ENCODE measurements around the gene IRAK3. TPM values are rescaled to one million over a fixed set of nuclear protein-coding genes. Genes with fewer than 3 reads are reported as not detected.
"Not testable (repeated sequence)": the region's sequence is repeated elsewhere in the genome, so short reads cannot be mapped to it uniquely, and the experiment has no call there.

IRAK3 gene
- total RNA-seq, 4 donors from 2014 or later = 7.8 to 18.7 (median 14.8) TPM

DNA sequence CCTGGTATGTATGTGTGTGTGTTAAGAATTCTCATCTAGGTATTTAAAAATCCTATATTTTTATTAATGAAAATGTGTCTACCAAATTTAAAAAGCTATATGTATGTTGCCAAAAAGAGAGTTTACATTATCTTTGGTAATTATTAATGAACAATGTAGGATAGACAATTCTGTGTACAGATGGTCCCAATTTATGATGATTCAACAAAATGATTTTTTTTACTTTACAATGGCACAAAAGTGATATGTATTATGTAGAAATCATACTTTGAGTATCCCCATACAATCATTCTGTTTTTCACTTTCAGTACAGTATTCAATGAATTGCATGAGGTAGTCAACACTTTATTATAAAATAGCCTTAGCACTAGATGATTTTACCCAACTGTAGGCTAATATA, 39.4 kb downstream of the IRAK3 start:
- no peak for ATAC-seq
- no peak for TF ChIP-seq POLR2A (IDR thresholded peaks at IDR 0.05)
- TF ChIP-seq, protein P1, sequence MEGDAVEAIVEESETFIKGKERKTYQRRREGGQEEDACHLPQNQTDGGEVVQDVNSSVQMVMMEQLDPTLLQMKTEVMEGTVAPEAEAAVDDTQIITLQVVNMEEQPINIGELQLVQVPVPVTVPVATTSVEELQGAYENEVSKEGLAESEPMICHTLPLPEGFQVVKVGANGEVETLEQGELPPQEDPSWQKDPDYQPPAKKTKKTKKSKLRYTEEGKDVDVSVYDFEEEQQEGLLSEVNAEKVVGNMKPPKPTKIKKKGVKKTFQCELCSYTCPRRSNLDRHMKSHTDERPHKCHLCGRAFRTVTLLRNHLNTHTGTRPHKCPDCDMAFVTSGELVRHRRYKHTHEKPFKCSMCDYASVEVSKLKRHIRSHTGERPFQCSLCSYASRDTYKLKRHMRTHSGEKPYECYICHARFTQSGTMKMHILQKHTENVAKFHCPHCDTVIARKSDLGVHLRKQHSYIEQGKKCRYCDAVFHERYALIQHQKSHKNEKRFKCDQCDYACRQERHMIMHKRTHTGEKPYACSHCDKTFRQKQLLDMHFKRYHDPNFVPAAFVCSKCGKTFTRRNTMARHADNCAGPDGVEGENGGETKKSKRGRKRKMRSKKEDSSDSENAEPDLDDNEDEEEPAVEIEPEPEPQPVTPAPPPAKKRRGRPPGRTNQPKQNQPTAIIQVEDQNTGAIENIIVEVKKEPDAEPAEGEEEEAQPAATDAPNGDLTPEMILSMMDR (IDR thresholded peaks at IDR 0.05) = no peak
- TF ChIP-seq POLR2AphosphoS5 (IDR thresholded peaks at IDR 0.05) = no peak
- no peak for TF ChIP-seq EP300 (IDR thresholded peaks at IDR 0.05)
- Histone ChIP-seq H3K36me3 (peaks cover 0 to 5% of the 10 kb centered on the region in 2 donors), H3K4me3 (no peak overlapping the region), H3K27ac (no peak overlapping the region), H3K4me1 (no peaks in the 10 kb centered on the region), H3K27me3 (no peaks in the 10 kb centered on the region), H3K9me3 (no peaks in the 10 kb centered on the region)

DNA sequence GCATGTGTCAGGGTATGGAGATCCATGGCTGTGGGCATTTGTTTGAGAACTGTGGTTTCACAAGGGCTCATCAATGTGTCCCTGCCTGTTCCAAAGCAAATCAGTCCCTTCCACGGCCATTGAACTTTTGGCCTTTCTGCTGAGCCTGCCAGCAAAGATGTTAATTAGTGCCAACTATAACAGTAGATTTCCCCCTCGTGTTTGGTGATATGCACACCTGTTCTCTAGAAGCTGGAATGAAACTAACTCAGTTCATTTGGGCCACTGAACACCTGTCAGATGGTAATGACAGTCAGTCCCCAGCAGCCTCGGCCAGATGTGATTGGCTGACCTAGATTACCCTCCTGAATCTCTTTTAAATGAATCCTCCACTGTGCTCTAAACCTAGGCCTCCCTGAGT, 43.2 kb downstream of the IRAK3 start:
- 17 to 40% methylated on average over 2 to 3 of the region's 3 CpGs for WGBS, 2 donors (ENCODE audit: low coverage in 1 of 2)
- H3K36me3 ChIP-seq = peaks cover 0 to 5% of the 10 kb centered on the region in 2 donors
- H3K27me3 ChIP-seq = peaks cover 24% of the 10 kb centered on the region
- H3K27ac ChIP-seq = no peak overlapping the region
- no peak for ATAC-seq
- H3K4me3 ChIP-seq = no peak overlapping the region
- no peak for TF ChIP-seq POLR2A (IDR thresholded peaks at IDR 0.05)
- TF ChIP-seq, protein P1 (IDR thresholded peaks at IDR 0.05) = no peak
- TF ChIP-seq POLR2AphosphoS5 (IDR thresholded peaks at IDR 0.05) = no peak
- no peak for TF ChIP-seq EP300 (IDR thresholded peaks at IDR 0.05)
- peaks cover 0 to 4% (median 0%) of the 10 kb centered on the region in 3 donors for H3K9me3 ChIP-seq
- H3K4me1 ChIP-seq = peaks cover 0 to 13% (median 0%) of the 10 kb centered on the region in 3 donors

DNA sequence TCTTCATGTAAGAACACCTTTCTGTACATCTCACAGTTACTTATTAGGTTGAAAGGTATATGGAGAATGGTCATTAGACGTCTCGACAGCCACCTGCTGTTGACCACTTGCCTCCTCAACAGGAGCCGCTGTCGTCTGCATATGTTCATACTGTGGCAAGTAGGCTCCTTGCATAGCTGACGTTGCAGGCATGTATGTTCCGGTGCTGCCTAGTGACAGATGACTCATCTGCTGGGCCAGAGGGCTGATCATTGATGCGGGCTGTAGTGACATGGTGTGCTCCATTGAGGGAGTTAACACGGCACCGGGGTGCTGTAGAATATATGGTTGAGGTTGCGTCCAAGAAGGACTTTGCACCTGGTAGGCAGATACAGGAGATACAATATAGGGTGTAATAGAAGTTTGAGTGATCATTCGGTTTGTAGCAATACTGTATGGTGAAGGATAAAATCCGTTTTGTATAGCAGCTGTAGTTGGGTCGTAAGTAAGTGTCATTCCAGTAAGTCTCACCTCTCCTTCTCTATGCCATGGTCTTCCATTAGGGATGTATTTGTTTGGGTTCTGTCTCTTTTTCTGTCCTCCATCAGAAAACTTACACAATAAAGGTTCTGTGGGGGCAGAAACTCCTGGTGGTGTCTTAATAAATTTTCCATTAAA, 45.2 kb downstream of the IRAK3 start:
- ATAC-seq, H3K27ac ChIP-seq, H3K36me3 ChIP-seq, H3K9me3 ChIP-seq, H3K4me3 ChIP-seq: not testable (repeated sequence)
- Histone ChIP-seq H3K27me3 (peaks cover 26% of the 10 kb centered on the region), H3K4me1 (peaks cover 0 to 13% (median 0%) of the 10 kb centered on the region in 3 donors)
- 72 to 87% methylated on average over 4 to 10 of the region's 13 CpGs for WGBS, 2 donors (ENCODE audit: low coverage in 1 of 2)

DNA sequence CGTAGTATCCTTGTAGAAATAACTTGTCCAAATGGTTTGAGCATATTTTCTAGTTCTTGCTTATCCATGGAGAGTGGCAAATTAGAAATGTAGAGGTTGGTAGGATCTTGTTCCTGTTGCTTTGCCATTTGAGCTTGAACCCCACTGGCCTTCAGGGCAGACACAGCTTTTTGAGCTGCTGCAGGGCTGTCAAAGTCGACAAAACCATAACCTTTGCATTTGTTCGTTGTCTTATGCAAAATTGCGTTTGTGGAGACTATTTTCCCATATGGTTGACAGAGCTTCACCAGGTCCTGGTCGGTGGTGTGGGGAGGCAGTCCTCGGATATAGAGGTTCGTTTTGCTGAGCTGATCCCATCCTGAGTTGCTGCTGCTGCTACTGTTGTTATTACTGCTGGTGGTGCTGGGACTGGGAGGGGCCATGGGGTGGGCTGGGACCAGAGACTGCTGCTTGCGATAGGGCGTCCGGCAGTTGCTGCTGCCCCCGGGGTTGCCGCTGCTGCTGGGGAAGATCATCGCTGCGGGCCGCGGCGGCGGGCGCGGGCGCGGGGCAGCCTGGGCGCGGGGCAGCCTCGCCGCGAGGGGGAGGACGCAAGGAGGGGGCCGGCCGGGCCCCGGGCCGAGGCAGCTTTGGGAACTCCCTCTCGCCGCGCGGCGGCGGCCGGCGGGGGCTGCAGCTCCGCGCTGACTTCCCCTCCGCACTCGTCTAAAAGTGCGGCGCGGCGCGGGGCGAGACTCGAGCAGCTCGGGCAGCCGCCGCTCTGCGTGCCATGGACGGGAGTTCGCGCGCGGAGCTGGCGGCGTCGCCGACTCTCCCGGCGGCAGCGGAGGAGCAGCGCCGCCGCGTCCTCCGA, 46.0 kb downstream of the IRAK3 start:
- WGBS, 2 donors (ENCODE audit: low coverage in 1 of 2) = 16 to 63% methylated on average over 1 to 7 of the region's 72 CpGs
- TF ChIP-seq, protein P1 (IDR thresholded peaks at IDR 0.05) = peak in 3 of 4 experiments; percentile 15 to 33 (median 21)
- Histone ChIP-seq H3K4me1 (peaks cover 0 to 13% (median 0%) of the 10 kb centered on the region in 3 donors), H3K27me3 (peaks cover 29% of the 10 kb centered on the region), H3K27ac (peak overlapping the region in 3 of 4 donors; percentile 60 to 72 (median 64)), H3K4me3 (peak overlapping the region; percentile 37 to 52)
- ATAC-seq = peak; percentile 85
- not testable (repeated sequence) for H3K9me3 ChIP-seq, H3K36me3 ChIP-seq

DNA sequence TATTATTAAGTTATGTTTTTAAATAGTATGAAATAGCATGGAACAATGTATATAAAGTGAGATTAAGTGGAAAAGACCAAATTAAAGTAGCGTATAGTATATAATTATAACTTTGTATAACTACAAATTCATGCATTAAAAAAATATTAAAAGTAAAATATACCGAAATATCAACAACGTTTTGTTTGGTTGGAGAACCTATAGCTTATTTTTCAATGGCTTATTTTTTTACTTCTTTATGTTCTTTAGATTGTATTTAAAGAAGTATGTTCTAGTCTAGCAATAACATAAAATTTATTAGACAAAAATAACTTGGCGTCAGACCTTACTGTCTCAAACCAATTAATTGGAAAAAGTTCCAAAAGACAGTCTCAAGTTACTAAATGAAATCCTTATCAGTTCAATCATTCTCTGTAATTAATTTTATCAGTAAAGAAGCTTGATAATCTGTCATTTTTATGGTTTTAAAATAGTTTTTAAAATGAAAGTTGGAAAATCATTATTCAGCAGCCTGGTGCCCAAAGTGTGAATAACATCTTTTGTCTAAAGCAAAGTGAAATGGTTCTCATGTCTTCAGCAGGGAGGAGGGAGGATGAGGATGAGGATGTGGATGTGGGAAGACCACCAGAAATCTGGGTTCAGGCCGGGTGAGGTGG, 46.7 kb downstream of the IRAK3 start:
- peaks cover 0 to 4% (median 0%) of the 10 kb centered on the region in 3 donors for H3K9me3 ChIP-seq
- no peak for TF ChIP-seq EP300 (IDR thresholded peaks at IDR 0.05)
- TF ChIP-seq, protein P1 (IDR thresholded peaks at IDR 0.05) = no peak
- no peak for TF ChIP-seq POLR2AphosphoS5 (IDR thresholded peaks at IDR 0.05)
- TF ChIP-seq POLR2A (IDR thresholded peaks at IDR 0.05) = no peak
- H3K4me3 ChIP-seq = peak overlapping the region; percentile 37 to 52
- WGBS, 2 donors (ENCODE audit: low coverage in 1 of 2) = 32 to 38% methylated on average over 5 of the region's 5 CpGs
- H3K27ac ChIP-seq = peak overlapping the region in 3 of 4 donors; percentile 60 to 72 (median 64)
- H3K4me1 ChIP-seq = peaks cover 0 to 13% (median 0%) of the 10 kb centered on the region in 3 donors
- H3K36me3 ChIP-seq = no peaks in the 10 kb centered on the region
- no peak for ATAC-seq
- peaks cover 36% of the 10 kb centered on the region for H3K27me3 ChIP-seq

DNA sequence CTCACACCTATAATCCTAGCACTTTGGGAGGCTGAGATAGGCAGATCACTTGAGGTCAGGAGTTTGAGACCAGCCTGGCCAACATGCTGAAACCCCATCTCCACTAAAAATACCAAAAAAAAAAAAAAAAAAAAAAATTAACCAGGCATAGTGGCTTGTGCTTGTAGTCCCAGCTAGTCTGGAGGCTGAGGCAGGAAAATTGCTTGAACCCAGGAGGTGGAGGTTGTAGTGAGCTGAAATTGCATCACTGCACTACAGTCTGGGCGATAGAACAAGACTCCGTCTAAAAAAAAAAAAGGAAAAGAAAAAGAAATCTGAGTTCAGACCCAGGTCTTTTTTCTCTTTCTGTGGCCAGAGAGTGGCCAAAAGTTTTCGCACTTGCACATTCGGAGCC, 47.3 kb downstream of the IRAK3 start:
- H3K4me1 ChIP-seq = peaks cover 0 to 13% (median 0%) of the 10 kb centered on the region in 3 donors
- H3K27ac ChIP-seq, ATAC-seq, H3K4me3 ChIP-seq, H3K9me3 ChIP-seq, H3K36me3 ChIP-seq: not testable (repeated sequence)
- 83 to 85% methylated on average over 1 to 4 of the region's 4 CpGs for WGBS, 2 donors (ENCODE audit: low coverage in 1 of 2)
- H3K27me3 ChIP-seq = peaks cover 37% of the 10 kb centered on the region

Data from gastroesophageal sphincter (tissue), 4 donors.